ENCODE results near the gene HMOX1. TPM values are rescaled to one million over a fixed set of nuclear protein-coding genes. Genes with fewer than 3 reads are reported as not detected.
"Not testable (repeated sequence)": the region's sequence is repeated elsewhere in the genome, so short reads cannot be mapped to it uniquely, and the experiment has no call there.

Gene HMOX1
- polyA plus RNA-seq, 1 donor from 2014 or later = not detected

DNA sequence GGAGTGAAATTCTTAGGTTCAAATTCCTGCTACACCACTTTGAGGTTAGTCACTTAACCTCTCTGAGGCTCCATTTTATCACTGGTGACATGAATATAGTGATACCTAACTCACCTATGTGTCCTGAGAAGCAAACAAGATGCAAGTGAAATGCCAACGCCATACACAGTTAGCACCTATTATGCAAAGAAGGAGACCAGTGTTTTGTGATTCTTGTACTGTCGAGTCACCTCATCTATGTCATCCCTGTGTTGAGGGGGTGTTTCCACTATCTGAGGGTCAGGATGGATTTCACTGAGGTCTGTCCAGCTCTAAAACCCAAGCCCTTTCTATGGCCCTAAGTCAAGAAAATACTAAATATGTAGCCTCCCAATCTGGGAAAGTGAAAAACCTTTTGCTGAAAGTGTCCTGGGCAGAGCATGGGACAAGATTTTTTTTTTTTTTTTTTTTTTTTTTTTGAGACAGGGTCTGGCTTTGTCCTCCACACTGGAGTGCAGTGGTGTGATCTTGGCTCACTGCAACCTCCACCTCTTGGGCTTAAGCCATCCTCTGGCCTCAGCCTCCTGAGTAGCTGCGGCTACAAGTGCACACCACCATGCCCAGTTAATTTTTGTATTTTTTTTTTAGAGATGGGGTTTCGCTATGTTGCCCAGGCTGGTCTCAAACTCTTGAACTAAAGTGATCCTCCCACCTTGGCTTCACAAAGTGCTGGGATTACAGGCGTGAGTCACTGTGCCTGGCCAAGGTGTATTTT is 14.1 kb downstream of the HMOX1 start:
- no peak overlapping the region for H2AFZ ChIP-seq (ENCODE audit: low read depth, low read length)
- H3K9me3 ChIP-seq (ENCODE audit: low read length) = no peaks in the 10 kb centered on the region
- no peaks in the 10 kb centered on the region for H3K36me3 ChIP-seq (ENCODE audit: insufficient read depth, low read length)
- H3K4me2 ChIP-seq (ENCODE audit: low read length) = no peak overlapping the region
- no peaks in the 10 kb centered on the region for H3F3A ChIP-seq (ENCODE audit: insufficient read depth, low read length, poor library complexity, severe bottlenecking)
- H3K27me3 ChIP-seq (ENCODE audit: insufficient read depth, low read depth, low read length) = no peaks in the 10 kb centered on the region
- no peaks in the 10 kb centered on the region for H3K79me2 ChIP-seq (replicated peaks; ENCODE audit: insufficient read depth, low read length)
- no peak overlapping the region for H3K27ac ChIP-seq (ENCODE audit: low read length)
- no peaks in the 10 kb centered on the region for H3K9me2 ChIP-seq (ENCODE audit: insufficient read depth, low read length)
- no peak overlapping the region for H3K9ac ChIP-seq (ENCODE audit: low read length)
- H3K4me3 ChIP-seq (ENCODE audit: low read length) = no peak overlapping the region
- no peaks in the 10 kb centered on the region for H4K20me1 ChIP-seq (ENCODE audit: insufficient read depth)
- TF ChIP-seq MXI1 (conservative IDR thresholded peaks at IDR 0.05; ENCODE audit: poor library complexity, severe bottlenecking) = no peak
- no peak for TF ChIP-seq SMC3 (conservative IDR thresholded peaks at IDR 0.05; ENCODE audit: poor library complexity)
- TF ChIP-seq CTCF (IDR thresholded peaks at IDR 0.05; ENCODE audit: poor library complexity, severe bottlenecking) = no peak
- no peak for TF ChIP-seq EP300 (conservative IDR thresholded peaks at IDR 0.05; ENCODE audit: poor library complexity, severe bottlenecking)
- no peak for TF ChIP-seq EZH2 (IDR thresholded peaks at IDR 0.05; ENCODE audit: borderline replicate concordance, insufficient read depth, low read length, poor library complexity, severe bottlenecking)
- TF ChIP-seq REST (IDR thresholded peaks at IDR 0.05; ENCODE audit: borderline replicate concordance) = no peak

- H3K27ac ChIP-seq (ENCODE audit: low read length); H3K4me2 ChIP-seq (ENCODE audit: low read length): not testable (repeated sequence)
Measured at GRCh38 chr22:35396622-35397021, 15.7 kb downstream of the HMOX1 start.

More at GRCh38 chr22:35396622-35397021, 15.7 kb downstream of the HMOX1 start:
- not testable (repeated sequence) for H3K79me2 ChIP-seq (replicated peaks; ENCODE audit: insufficient read depth, low read length); H2AFZ ChIP-seq (ENCODE audit: low read depth, low read length); H3K9me3 ChIP-seq (ENCODE audit: low read length); H3F3A ChIP-seq (ENCODE audit: insufficient read depth, low read length, poor library complexity, severe bottlenecking); H3K9ac ChIP-seq (ENCODE audit: low read length); H3K4me3 ChIP-seq (ENCODE audit: low read length); H3K27me3 ChIP-seq (ENCODE audit: insufficient read depth, low read depth, low read length); H3K9me2 ChIP-seq (ENCODE audit: insufficient read depth, low read length); H3K36me3 ChIP-seq (ENCODE audit: insufficient read depth, low read length); H4K20me1 ChIP-seq (ENCODE audit: insufficient read depth)
